LNCaP clone FGC (cell line): ENCODE data around the gene SLCO3A1.

Source experiments
- DNase-seq: peaks from one replicate; pipeline ENCODE4 v3.0.0-alpha.2; 2011; ENCODE audit warnings: low read depth
- H3K4me3 ChIP-seq: 2 replicates; pipeline ENCODE4 v1.5.1; 2011; ENCODE audit warnings: mild to moderate bottlenecking, low read depth, low read length, control low read depth
- TF ChIP-seq, protein P1 (sequence below): IDR thresholded peaks from 2 replicates; pipeline ENCODE4 v1.5.1; 2012; ENCODE audit warnings: mild to moderate bottlenecking; ENCODE audit not compliant: control insufficient read depth, insufficient read depth; ENCODE audit errors: extremely low read depth

The SLCO3A1 gene

DNA sequence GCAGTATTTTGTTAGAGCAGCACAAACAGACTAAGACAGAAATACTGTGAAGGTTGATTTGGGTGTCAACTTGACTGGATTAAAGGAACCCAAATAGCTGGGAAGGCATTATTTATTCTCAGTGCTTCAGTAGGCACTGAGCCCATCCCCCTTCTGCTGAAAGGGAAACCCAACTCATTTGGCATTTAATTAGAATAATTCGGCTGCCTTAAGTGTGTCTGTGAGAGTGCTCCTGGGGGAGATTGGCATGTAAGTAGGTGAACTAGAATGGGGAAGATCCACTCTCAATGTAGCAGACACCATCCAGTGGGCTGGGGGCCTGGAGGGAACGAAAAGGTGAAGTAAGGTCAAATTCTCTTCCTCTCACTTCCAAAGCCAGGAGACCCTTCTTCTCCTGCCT is 20.5 kb upstream of the SLCO3A1 start:
- no peak overlapping the region for H3K4me3 ChIP-seq
- no peak for DNase-seq
- TF ChIP-seq, protein P1, sequence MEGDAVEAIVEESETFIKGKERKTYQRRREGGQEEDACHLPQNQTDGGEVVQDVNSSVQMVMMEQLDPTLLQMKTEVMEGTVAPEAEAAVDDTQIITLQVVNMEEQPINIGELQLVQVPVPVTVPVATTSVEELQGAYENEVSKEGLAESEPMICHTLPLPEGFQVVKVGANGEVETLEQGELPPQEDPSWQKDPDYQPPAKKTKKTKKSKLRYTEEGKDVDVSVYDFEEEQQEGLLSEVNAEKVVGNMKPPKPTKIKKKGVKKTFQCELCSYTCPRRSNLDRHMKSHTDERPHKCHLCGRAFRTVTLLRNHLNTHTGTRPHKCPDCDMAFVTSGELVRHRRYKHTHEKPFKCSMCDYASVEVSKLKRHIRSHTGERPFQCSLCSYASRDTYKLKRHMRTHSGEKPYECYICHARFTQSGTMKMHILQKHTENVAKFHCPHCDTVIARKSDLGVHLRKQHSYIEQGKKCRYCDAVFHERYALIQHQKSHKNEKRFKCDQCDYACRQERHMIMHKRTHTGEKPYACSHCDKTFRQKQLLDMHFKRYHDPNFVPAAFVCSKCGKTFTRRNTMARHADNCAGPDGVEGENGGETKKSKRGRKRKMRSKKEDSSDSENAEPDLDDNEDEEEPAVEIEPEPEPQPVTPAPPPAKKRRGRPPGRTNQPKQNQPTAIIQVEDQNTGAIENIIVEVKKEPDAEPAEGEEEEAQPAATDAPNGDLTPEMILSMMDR: no peak

DNA sequence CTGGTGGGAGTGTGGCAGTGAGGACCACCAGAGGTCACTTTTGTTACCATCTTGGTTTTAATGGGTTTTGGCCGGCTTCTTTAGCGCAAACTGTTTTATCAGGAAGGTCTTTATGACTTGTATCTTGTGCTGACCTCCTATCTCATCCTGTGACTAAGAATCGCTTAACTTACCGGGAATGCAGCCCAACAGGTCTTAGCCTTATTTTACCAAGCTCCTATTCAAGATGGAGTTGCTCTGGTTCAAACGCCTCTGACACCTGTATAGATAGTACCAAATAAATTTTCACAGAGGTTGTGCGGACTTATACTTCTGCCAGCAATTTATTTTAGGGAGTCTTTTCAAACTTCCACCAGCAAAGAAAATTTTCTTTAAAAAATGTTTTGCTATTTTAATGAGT is 13.6 kb upstream of the SLCO3A1 start:
- DNase-seq: no peak
- TF ChIP-seq, protein P1: no peak
- no peak overlapping the region for H3K4me3 ChIP-seq

DNA sequence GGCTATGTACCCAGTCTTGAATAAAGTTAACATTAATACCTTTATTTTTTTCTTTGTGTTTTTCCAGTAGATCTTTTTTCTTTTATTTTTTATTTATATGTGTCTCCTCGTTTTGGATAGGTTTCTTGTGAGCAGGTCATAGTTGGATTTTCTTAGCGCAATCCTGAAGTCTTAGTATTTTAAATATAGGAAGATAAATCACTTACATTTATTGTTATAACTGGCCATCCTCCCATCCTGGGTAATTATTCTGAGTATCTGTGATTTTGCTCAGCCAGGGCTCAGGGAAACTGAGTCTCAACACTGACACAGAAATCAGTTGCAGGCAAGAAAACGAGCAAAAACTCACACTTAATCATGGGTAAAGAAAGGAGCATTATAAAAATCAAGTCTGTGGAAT is 11.6 kb upstream of the SLCO3A1 start:
- DNase-seq: no peak
- no peak overlapping the region for H3K4me3 ChIP-seq
- TF ChIP-seq, protein P1: no peak

DNA sequence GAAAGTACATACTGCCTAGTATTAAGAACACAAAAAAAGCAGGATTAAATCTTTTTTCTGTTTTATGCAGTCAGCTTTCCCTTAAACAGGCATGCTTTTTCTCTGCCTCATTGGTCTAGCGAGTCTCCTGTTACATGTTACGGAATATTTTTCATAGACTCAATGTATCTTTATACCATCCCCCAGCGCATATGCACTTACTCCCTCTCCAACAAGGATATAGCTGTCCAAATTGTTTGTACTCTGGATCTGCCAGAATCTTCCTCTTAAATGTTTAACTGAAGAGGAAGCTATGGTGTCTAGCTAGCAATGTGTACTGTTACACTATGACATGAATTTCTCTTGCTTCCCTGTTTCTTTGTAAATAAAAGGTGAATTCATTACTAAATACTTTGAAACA is 9.2 kb upstream of the SLCO3A1 start:
- no peak for DNase-seq
- TF ChIP-seq, protein P1: no peak
- no peak overlapping the region for H3K4me3 ChIP-seq

DNA sequence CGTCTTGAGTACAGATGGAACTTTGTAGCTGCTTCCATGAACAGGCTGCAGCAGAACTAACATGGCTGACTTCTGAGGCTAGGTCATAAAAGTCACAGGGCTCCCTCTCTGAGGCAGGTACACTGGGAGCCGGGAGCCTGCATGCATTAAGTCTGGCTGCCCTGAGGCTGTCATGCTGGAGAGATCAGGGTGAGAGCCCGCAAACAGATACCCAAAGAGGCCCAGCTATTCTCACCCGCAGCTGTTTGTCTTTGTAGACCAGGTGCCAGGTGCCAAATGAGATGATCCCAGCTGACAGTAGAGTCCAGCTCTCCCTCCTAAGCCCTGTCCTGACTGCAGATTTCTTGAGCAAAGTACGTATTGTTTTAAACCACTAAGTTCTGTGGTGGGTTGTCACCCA is 8.6 kb upstream of the SLCO3A1 start:
- no peak for DNase-seq
- TF ChIP-seq, protein P1: no peak
- H3K4me3 ChIP-seq: no peak overlapping the region

DNA sequence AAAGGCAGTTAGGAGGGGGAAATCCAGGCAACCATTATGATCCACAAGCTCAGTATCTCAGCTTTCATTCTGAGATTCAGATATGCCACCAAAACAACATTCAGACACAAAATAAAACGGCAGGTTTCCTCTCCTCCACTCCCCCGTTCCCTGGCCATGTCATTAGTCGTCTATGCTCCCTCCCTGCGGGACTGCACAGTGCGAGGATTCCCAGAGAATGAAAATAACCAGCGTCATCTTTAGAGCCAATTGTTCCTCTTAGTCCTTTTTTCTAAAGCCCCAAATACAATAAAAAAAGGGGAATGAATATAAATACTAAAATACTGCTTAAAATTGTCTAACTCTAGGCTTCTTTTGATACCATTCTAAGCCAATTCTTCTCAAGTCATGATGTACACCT is 7.8 kb upstream of the SLCO3A1 start:
- H3K4me3 ChIP-seq: no peak overlapping the region
- TF ChIP-seq, protein P1: no peak
- DNase-seq: no peak

DNA sequence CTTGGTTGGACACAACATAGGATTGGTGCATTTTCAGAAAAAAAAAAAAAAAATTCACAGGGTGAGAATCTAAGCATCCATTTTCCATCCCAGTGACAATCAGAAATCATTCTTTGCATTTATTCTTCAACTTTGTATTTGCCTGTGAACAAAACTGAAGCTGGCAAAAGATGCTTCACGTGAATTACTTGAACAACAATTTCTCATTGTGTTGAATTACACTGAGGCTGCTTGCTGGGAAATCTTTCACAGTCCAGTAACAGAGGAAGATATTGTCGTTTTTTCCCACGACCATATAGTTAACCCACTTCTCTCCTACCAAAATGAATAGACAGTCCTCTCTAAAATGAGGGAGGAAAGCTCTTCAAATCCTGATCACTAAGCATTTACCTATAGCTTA is 4.3 kb upstream of the SLCO3A1 start:
- TF ChIP-seq, protein P1: no peak
- H3K4me3 ChIP-seq: no peak overlapping the region
- no peak for DNase-seq
